ENCODE data around the gene SDR42E2.
"Not testable (repeated sequence)": the region's sequence is repeated elsewhere in the genome, so short reads cannot be mapped to it uniquely, and the experiment has no call there.

SDR42E2 gene

GRCh38 chr16:22161999-22162655, at the start of gene SDR42E2:
SDR42E2 (plus strand) TSS chr16:22162506; CDS start chr16:22165583, 3,077 bp downstream.
- peak; percentile 26 for DNase-seq (ENCODE audit: low read depth)

- DNase-seq (ENCODE audit: low read depth), result no peak
Measured at GRCh38 chr16:22116095-22116700, 46.1 kb upstream of the SDR42E2 start.

GRCh38 chr16:22117609-22118008, 44.7 kb upstream of the SDR42E2 start:
- DNase-seq (ENCODE audit: low read depth), result no peak

- no peak for DNase-seq (ENCODE audit: low read depth)
Measured at GRCh38 chr16:22120440-22120839, 41.9 kb upstream of the SDR42E2 start.

GRCh38 chr16:22122239-22122638, 40.1 kb upstream of the SDR42E2 start:
- DNase-seq (ENCODE audit: low read depth), result no peak

- DNase-seq (ENCODE audit: low read depth), result no peak
Measured at GRCh38 chr16:22123146-22123545, 39.2 kb upstream of the SDR42E2 start.

- DNase-seq (ENCODE audit: low read depth), result no peak
Measured at GRCh38 chr16:22123759-22124490, 38.4 kb upstream of the SDR42E2 start.

GRCh38 chr16:22124583-22125284, 37.6 kb upstream of the SDR42E2 start:
- no peak for DNase-seq (ENCODE audit: low read depth)

- DNase-seq (ENCODE audit: low read depth), result no peak
Measured at GRCh38 chr16:22126037-22126558, 36.2 kb upstream of the SDR42E2 start.

GRCh38 chr16:22128537-22128936, 33.8 kb upstream of the SDR42E2 start:
- DNase-seq (ENCODE audit: low read depth), result not testable (repeated sequence)

GRCh38 chr16:22130528-22130927, 31.8 kb upstream of the SDR42E2 start:
- no peak for DNase-seq (ENCODE audit: low read depth)

- no peak for DNase-seq (ENCODE audit: low read depth)
Measured at GRCh38 chr16:22132801-22133200, 29.5 kb upstream of the SDR42E2 start.

GRCh38 chr16:22138482-22138881, 23.8 kb upstream of the SDR42E2 start:
- no peak for DNase-seq (ENCODE audit: low read depth)

GRCh38 chr16:22139008-22139407, 23.3 kb upstream of the SDR42E2 start:
- no peak for DNase-seq (ENCODE audit: low read depth)

- no peak for DNase-seq (ENCODE audit: low read depth)
Measured at GRCh38 chr16:22139732-22140131, 22.6 kb upstream of the SDR42E2 start.

- DNase-seq (ENCODE audit: low read depth), result no peak
Measured at GRCh38 chr16:22141767-22142166, 20.5 kb upstream of the SDR42E2 start.

- no peak for DNase-seq (ENCODE audit: low read depth)
Measured at GRCh38 chr16:22144520-22144919, 17.8 kb upstream of the SDR42E2 start.

GRCh38 chr16:22147853-22148252, 14.5 kb upstream of the SDR42E2 start:
- no peak for DNase-seq (ENCODE audit: low read depth)

GRCh38 chr16:22151246-22151998, 10.9 kb upstream of the SDR42E2 start:
- no peak for DNase-seq (ENCODE audit: low read depth)

GRCh38 chr16:22152316-22152715, 10.0 kb upstream of the SDR42E2 start:
- no peak for DNase-seq (ENCODE audit: low read depth)

- DNase-seq (ENCODE audit: low read depth), result not testable (repeated sequence)
Measured at GRCh38 chr16:22153078-22153477, 9.2 kb upstream of the SDR42E2 start.

GRCh38 chr16:22161401-22161800, 905 bp upstream of the SDR42E2 start:
- no peak for DNase-seq (ENCODE audit: low read depth)
